A549 (cell line): ENCODE results near the gene HMX2. TPM values are rescaled to one million over a fixed set of nuclear protein-coding genes. Genes with fewer than 3 reads are reported as not detected.

Experiments
- ATAC-seq, 2 experiments: fragments of 200-7000 bp in 1 of 2; fragments of >200 bp in 1 of 2; cut with Nextera tagmentation in 1 of 2; cut with Tn5 transposase in 1 of 2; 3 replicates each; pipeline versions ENCODE4 v1.8.0 to v1.9.1; 2018 to 2020; ENCODE audit warnings: mild to moderate bottlenecking in 1 of 2, moderate library complexity in 1 of 2
- CTCF ChIA-PET: fragments of 300-600 bp; sonication (Branson Sonifier 250); formaldehyde crosslinking; extraction: SDS; loops from one replicate; lab custom pipeline; 2021; ENCODE audit warnings: antibody characterized with exemption, inconsistent platforms; lab: Yijun Ruan, JAX
- POLR2A ChIA-PET: fragments of 350-600 bp; formaldehyde crosslinking; extraction: SDS; loops from one replicate; lab custom pipeline; 2021; ENCODE audit warnings: antibody characterized with exemption, inconsistent platforms; lab: Yijun Ruan, JAX
- DNase-seq, 2 experiments: peaks; one replicate each; pipeline versions ENCODE4 v3.0.0 to v3.0.0-alpha.2; 2011 to 2016; ENCODE audit warnings: low read depth in 1 of 2, low spot score in 1 of 2
- FAIRE-seq: peaks from 2 replicates; lab custom pipeline; 2011; peaks lifted over from hg19 to GRCh38; lab: Jason Lieb, UNC
- H3K27ac ChIP-seq, 2 experiments: fragments of >200 bp; sonication (Bioruptor Twin); formaldehyde crosslinking; 3 replicates each; pipeline ENCODE4 v1.5.1; 2016 to 2017
- H3K4me1 ChIP-seq: fragments of >200 bp; sonication (Bioruptor Twin); formaldehyde crosslinking; 3 replicates; pipeline ENCODE4 v1.6.1; 2016
- H3K4me2 ChIP-seq: fragments of >200 bp; sonication (Bioruptor Twin); formaldehyde crosslinking; 3 replicates; pipeline ENCODE4 v1.6.1; 2016
- H3K4me3 ChIP-seq: fragments of >200 bp; sonication (Bioruptor Twin); formaldehyde crosslinking; 3 replicates; pipeline ENCODE4 v1.5.1; 2016
- H3K9me3 ChIP-seq: fragments of >200 bp; sonication (Bioruptor Twin); formaldehyde crosslinking; 3 replicates; pipeline ENCODE4 v1.6.1; 2016
- CBX2 ChIP-seq: fragments of 200-600 bp; sonication (generic); IDR thresholded peaks from 2 replicates; pipeline ENCODE4 v1.6.1; 2016; ENCODE audit warnings: low read depth, mild to moderate bottlenecking, borderline replicate concordance
- CBX8 ChIP-seq: fragments of 200-600 bp; sonication (generic); IDR thresholded peaks from 2 replicates; pipeline ENCODE4 v1.6.1; 2016
- CHD2 ChIP-seq: fragments of 150-350 bp; IDR thresholded peaks from 2 replicates; pipeline ENCODE4 v1.6.1; 2014; ENCODE audit warnings: low read length; ENCODE audit not compliant: partially characterized antibody
- EHF ChIP-seq: fragments of 250-450 bp; sonication (Bioruptor Pico); IDR thresholded peaks from 2 replicates; pipeline ENCODE4 v1.5.0; 2020; ENCODE audit warnings: mild to moderate bottlenecking
- EP300 ChIP-seq, 2 experiments: fragments of >200 bp; sonication (Bioruptor Twin); formaldehyde crosslinking; IDR thresholded peaks; 2 replicates in 1 of 2; 3 replicates in 1 of 2; pipeline ENCODE4 v1.6.1; 2016 to 2017
- ESRRA ChIP-seq: fragments of 150-350 bp; IDR thresholded peaks from 2 replicates; pipeline ENCODE4 v1.6.1; 2014; ENCODE audit warnings: mild to moderate bottlenecking, low read length, borderline replicate concordance
- FOSL2 ChIP-seq, 2 experiments: fragments of 450-650 bp in 1 of 2; fragments of >200 bp in 1 of 2; sonication (Bioruptor Twin) in 1 of 2; formaldehyde crosslinking; IDR thresholded peaks; 2 replicates each; pipeline versions ENCODE4 v1.5.0 to v1.6.1; 2016 to 2020; ENCODE audit warnings: mild to moderate bottlenecking in 1 of 2, moderate library complexity in 1 of 2
- FOXS1 ChIP-seq: fragments of 250-450 bp; sonication (Bioruptor Pico); IDR thresholded peaks from 2 replicates; pipeline ENCODE4 v1.5.0; 2020; ENCODE audit warnings: mild to moderate bottlenecking, moderate library complexity
- KDM1A ChIP-seq: fragments of 200-600 bp; sonication (generic); IDR thresholded peaks from 2 replicates; pipeline ENCODE4 v1.6.1; 2016; ENCODE audit warnings: low read depth, mild to moderate bottlenecking
- NPAS2 ChIP-seq: fragments of 250-450 bp; sonication (Bioruptor Pico); IDR thresholded peaks from 2 replicates; pipeline ENCODE4 v1.8.0; 2022; ENCODE audit warnings: mild to moderate bottlenecking, moderate library complexity, borderline replicate concordance
- POLR2AphosphoS2 ChIP-seq: conservative IDR thresholded peaks from 2 replicates; pipeline ENCODE4 v1.6.1; 2012; ENCODE audit warnings: low read length, improper control_type of control experiment, inconsistent platforms
- RFX5 ChIP-seq: fragments of 450-650 bp; IDR thresholded peaks from 2 replicates; pipeline ENCODE4 v1.7.1; 2014; ENCODE audit warnings: antibody characterized with exemption, mild to moderate bottlenecking, moderate library complexity
- SMC3 ChIP-seq: fragments of >200 bp; sonication (Bioruptor Twin); formaldehyde crosslinking; IDR thresholded peaks from 3 replicates; pipeline ENCODE4 v1.6.1; 2018; ENCODE audit warnings: inconsistent platforms
- TFCP2L1 ChIP-seq: fragments of 250-450 bp; sonication (Bioruptor Pico); IDR thresholded peaks from 2 replicates; pipeline ENCODE4 v1.5.0; 2021; ENCODE audit warnings: mild to moderate bottlenecking
- ZNF302 ChIP-seq: fragments of 250-450 bp; sonication (Bioruptor Pico); IDR thresholded peaks from 2 replicates; pipeline ENCODE4 v1.9.0; 2021; ENCODE audit warnings: inconsistent platforms, mild to moderate bottlenecking, moderate library complexity
- ZSCAN20 ChIP-seq: fragments of 250-450 bp; sonication (Bioruptor Pico); IDR thresholded peaks from 2 replicates; pipeline ENCODE4 v1.8.0; 2022; ENCODE audit warnings: mild to moderate bottlenecking, moderate library complexity
- WGBS: methylation state at CpG from one replicate; pipeline ENCODE4 v1.1.6; 2017; ENCODE audit errors: missing lambda C conversion rate; 5-methylcytosine and 5-hydroxymethylcytosine counted together
- polyA plus RNA-seq, 4 experiments: library from polyadenylated mRNA; depleted of rRNA in 3 of 4; stranded (reverse); fragments of >200 nt; fragmentation: RNase III in 1 of 4; extraction: RNeasy Plus Mini Kit Qiagen cat#74134 plus additional on column Dnase treatment in 1 of 4; gene quantifications; 2 replicates in 3 of 4; 3 replicates in 1 of 4; pipeline ENCODE4 v1.2.3, GENCODE V29; 2011 to 2017
- TF ChIP-seq, protein P1 (sequence below): fragments of 250-450 bp; sonication (Bioruptor Pico); IDR thresholded peaks from 2 replicates; pipeline ENCODE4 v1.5.0; 2020; ENCODE audit warnings: low read depth, mild to moderate bottlenecking, moderate library complexity
- TF ChIP-seq, protein P2 (sequence below): fragments of >200 bp; sonication (Bioruptor Twin); formaldehyde crosslinking; IDR thresholded peaks from 3 replicates; pipeline ENCODE4 v1.6.1; 2016
- TF ChIP-seq, protein P3 (sequence below): fragments of 200-600 bp; sonication (generic); IDR thresholded peaks from 2 replicates; pipeline ENCODE4 v1.6.1; 2016; ENCODE audit warnings: antibody characterized with exemption, mild to moderate bottlenecking, moderate library complexity
- TF ChIP-seq, protein P4 (sequence below): fragments of 450-650 bp; IDR thresholded peaks from 2 replicates; pipeline ENCODE4 v1.6.1; 2014; ENCODE audit warnings: antibody characterized with exemption
- TF ChIP-seq, protein P5 (sequence below): IDR thresholded peaks from 2 replicates; pipeline ENCODE4 v1.6.1; 2012

HMX2 gene
- polyA plus RNA-seq, 2 of the 4 experiments (the other 2 are of a cell fraction), result 0.08 TPM; not detected in 1

DNA sequence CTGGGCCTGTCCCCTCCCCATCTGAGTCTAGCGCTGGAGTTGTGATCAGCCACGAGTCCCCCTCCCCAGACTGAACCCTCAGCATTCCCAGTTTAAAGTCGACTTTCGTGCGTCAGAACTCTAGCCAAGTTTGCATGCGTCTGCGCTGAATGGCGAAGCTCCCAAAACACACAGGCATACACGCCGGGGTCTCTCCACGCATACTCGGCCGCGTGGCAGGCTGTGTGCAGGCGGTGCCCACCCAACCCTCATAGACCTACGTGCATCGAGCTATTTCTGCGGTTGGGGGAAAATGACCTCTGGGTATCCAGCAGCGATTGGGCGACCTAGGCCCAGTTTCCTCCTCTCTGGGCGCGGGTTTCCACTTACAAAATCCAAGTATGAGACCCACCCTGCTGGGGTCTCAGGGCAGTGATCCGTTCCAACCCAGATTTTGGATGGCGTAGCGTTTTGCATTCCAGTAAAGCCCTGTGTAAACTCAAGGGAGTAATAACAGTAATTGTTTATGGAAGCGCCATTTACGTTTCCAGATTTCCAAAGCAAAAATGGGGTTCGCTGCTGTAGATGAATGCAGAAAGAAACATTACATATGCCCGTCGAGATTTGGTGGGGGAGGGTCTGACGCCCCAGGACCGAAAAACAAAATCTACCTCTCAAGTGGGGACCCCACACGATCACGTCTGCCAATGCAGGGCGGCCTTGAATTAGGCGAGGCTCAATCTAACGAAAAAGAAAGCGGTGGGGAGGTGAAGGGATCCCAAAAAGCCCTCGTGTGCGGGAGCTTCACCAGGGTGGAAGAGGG lies 14.2 kb upstream of the HMX2 start:
- ChIA-PET CTCF (interaction anchor here (0.6 to 5.1 kb wide), 41 partner anchors 8 to 570 kb away, joined by 3 to 82 read pairs (median 4); partner anchors contain the start of genes HMX2 and PSTK), POLR2A (interaction anchor here (1.2 kb wide), 1 partner anchor 20 kb away, joined by 5 read pairs; the partner anchor contains the start of gene BUB3)
- DNase-seq, result no peak
- Histone ChIP-seq H3K9me3 (no peaks in the 10 kb centered on the region), H3K4me2 (peak overlapping the region; percentile 98), H3K4me3 (peak overlapping the region; percentile 38), H3K4me1 (peaks cover 25% of the 10 kb centered on the region; the same call in 2 of the 3 replicates), H3K27ac (no peak overlapping the region)
- TF ChIP-seq, protein P1, sequence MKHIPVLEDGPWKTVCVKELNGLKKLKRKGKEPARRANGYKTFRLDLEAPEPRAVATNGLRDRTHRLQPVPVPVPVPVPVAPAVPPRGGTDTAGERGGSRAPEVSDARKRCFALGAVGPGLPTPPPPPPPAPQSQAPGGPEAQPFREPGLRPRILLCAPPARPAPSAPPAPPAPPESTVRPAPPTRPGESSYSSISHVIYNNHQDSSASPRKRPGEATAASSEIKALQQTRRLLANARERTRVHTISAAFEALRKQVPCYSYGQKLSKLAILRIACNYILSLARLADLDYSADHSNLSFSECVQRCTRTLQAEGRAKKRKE (CRISPR knock-in tag), result no peak
- TF ChIP-seq RFX5 (no peak), EP300 (IDR thresholded peaks at IDR 0.05) (no peak), FOSL2 (IDR thresholded peaks at IDR 0.05) (no peak), FOSL2 (CRISPR knock-in tag; IDR thresholded peaks at IDR 0.05) (no peak), ESRRA (no peak), KDM1A (no peak), EHF (CRISPR knock-in tag) (no peak), CHD2 (no peak), ZNF302 (no peak), POLR2AphosphoS2 (no peak), SMC3 (no peak), ZSCAN20 (CRISPR knock-in tag) (no peak)
- TF ChIP-seq, protein P2, sequence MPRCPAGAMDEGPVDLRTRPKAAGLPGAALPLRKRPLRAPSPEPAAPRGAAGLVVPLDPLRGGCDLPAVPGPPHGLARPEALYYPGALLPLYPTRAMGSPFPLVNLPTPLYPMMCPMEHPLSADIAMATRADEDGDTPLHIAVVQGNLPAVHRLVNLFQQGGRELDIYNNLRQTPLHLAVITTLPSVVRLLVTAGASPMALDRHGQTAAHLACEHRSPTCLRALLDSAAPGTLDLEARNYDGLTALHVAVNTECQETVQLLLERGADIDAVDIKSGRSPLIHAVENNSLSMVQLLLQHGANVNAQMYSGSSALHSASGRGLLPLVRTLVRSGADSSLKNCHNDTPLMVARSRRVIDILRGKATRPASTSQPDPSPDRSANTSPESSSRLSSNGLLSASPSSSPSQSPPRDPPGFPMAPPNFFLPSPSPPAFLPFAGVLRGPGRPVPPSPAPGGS, result no peak
- TF ChIP-seq, protein P3, sequence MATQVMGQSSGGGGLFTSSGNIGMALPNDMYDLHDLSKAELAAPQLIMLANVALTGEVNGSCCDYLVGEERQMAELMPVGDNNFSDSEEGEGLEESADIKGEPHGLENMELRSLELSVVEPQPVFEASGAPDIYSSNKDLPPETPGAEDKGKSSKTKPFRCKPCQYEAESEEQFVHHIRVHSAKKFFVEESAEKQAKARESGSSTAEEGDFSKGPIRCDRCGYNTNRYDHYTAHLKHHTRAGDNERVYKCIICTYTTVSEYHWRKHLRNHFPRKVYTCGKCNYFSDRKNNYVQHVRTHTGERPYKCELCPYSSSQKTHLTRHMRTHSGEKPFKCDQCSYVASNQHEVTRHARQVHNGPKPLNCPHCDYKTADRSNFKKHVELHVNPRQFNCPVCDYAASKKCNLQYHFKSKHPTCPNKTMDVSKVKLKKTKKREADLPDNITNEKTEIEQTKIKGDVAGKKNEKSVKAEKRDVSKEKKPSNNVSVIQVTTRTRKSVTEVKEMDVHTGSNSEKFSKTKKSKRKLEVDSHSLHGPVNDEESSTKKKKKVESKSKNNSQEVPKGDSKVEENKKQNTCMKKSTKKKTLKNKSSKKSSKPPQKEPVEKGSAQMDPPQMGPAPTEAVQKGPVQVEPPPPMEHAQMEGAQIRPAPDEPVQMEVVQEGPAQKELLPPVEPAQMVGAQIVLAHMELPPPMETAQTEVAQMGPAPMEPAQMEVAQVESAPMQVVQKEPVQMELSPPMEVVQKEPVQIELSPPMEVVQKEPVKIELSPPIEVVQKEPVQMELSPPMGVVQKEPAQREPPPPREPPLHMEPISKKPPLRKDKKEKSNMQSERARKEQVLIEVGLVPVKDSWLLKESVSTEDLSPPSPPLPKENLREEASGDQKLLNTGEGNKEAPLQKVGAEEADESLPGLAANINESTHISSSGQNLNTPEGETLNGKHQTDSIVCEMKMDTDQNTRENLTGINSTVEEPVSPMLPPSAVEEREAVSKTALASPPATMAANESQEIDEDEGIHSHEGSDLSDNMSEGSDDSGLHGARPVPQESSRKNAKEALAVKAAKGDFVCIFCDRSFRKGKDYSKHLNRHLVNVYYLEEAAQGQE, result no peak
- TF ChIP-seq, protein P4, sequence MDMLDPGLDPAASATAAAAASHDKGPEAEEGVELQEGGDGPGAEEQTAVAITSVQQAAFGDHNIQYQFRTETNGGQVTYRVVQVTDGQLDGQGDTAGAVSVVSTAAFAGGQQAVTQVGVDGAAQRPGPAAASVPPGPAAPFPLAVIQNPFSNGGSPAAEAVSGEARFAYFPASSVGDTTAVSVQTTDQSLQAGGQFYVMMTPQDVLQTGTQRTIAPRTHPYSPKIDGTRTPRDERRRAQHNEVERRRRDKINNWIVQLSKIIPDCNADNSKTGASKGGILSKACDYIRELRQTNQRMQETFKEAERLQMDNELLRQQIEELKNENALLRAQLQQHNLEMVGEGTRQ, result no peak
- TF ChIP-seq, protein P5, sequence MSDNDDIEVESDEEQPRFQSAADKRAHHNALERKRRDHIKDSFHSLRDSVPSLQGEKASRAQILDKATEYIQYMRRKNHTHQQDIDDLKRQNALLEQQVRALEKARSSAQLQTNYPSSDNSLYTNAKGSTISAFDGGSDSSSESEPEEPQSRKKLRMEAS, result no peak
- 42% methylated on average over 39 of the region's 40 CpGs for WGBS
- no peak for FAIRE-seq
- peak; percentile 1 to 6; a peak in 3 of 6 replicates for ATAC-seq

DNA sequence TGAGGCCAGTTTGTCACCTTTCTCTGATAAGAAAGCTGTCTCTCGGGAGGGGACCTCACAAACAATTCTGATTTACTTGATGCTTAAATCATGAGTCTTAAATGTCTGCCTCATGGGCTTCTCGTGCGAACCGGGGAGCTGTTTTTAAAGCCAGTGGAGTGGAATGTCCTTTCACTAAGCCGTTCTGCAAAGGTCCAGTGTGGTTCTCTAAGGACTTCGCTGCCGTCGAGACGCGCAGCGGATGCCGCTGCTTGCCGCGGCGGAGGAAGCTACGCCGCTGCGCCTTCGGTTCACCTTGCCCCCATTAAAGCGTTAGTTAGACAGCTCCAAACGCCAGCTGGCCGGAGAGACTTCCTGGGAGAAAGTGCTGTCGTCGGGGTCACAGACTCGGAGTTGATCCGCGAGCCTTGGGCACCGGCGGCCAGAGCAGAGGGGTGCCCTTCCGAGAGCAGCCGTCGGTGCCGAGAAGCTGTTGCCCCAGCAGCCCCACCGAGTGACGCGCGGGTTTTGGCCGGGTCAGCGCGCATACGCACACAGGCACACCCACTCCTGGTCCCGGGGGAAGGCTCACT lies 13.5 kb upstream of the HMX2 start:
- Histone ChIP-seq H3K4me1 (peaks cover 30% of the 10 kb centered on the region; the same call in 2 of the 3 replicates), H3K27ac (no peak overlapping the region)
- DNase-seq, result no peak
- no peak for ATAC-seq
- ChIA-PET CTCF (interaction anchor here (1.1 to 5.1 kb wide), 13 partner anchors 14 to 570 kb away, joined by 3 to 82 read pairs (median 8); partner anchors contain the start of genes HMX2 and PSTK), POLR2A (interaction anchor here (1.2 kb wide), 1 partner anchor 20 kb away, joined by 5 read pairs; the partner anchor contains the start of gene BUB3)
- FAIRE-seq, result no peak
- no peak for TF ChIP-seq ZNF302
- TF ChIP-seq FOSL2 (IDR thresholded peaks at IDR 0.05), result no peak
- no peak for TF ChIP-seq FOSL2 (CRISPR knock-in tag; IDR thresholded peaks at IDR 0.05)
- TF ChIP-seq FOXS1 (CRISPR knock-in tag), result no peak
- TF ChIP-seq TFCP2L1 (CRISPR knock-in tag), result no peak
- no peak for TF ChIP-seq NPAS2
- TF ChIP-seq CBX8, result no peak
- TF ChIP-seq CBX2, result no peak
- no peak for TF ChIP-seq EHF (CRISPR knock-in tag)
- TF ChIP-seq, all 56 proteins: peak for 0
- Histone ChIP-seq H3K9me3 (no peaks in the 10 kb centered on the region), H3K4me2 (no peak overlapping the region), H3K4me3 (no peak overlapping the region)
- WGBS, result 70% methylated on average over 20 of the region's 42 CpGs
